Germinal center (tissue), 1 donor: ENCODE measurements around the gene AGBL4.
"Not testable (repeated sequence)": the region's sequence is repeated elsewhere in the genome, so short reads cannot be mapped to it uniquely, and the experiment has no call there.

Experiments
- DNase-seq: peaks from one replicate; pipeline ENCODE4 v3.0.0; 2012; ENCODE audit warnings: mixed read lengths, low spot score

AGBL4 gene

GRCh38 chr1:49306507-49307070 is 717.2 kb downstream of the AGBL4 start:
- no peak for DNase-seq

GRCh38 chr1:49302400-49302799 is 721.4 kb downstream of the AGBL4 start:
- not testable (repeated sequence) for DNase-seq

- no peak for DNase-seq
Measured at GRCh38 chr1:49298304-49298703, 725.5 kb downstream of the AGBL4 start.

- DNase-seq: no peak
Measured at GRCh38 chr1:49297783-49298182, 726.0 kb downstream of the AGBL4 start.

GRCh38 chr1:49294539-49294938 is 729.2 kb downstream of the AGBL4 start:
- DNase-seq: no peak

- no peak for DNase-seq
Measured at GRCh38 chr1:49293016-49293415, 730.7 kb downstream of the AGBL4 start.

GRCh38 chr1:49257211-49258049 is 766.3 kb downstream of the AGBL4 start:
- not testable (repeated sequence) for DNase-seq

GRCh38 chr1:49252917-49253316 is 770.8 kb downstream of the AGBL4 start:
- no peak for DNase-seq

- no peak for DNase-seq
Measured at GRCh38 chr1:49251019-49251784, 772.6 kb downstream of the AGBL4 start.

- DNase-seq: no peak
Measured at GRCh38 chr1:49240709-49241221, 783.0 kb downstream of the AGBL4 start.

GRCh38 chr1:49234988-49235387 is 788.8 kb downstream of the AGBL4 start:
- DNase-seq: no peak

- DNase-seq: no peak
Measured at GRCh38 chr1:49229555-49229954, 794.2 kb downstream of the AGBL4 start.

- no peak for DNase-seq
Measured at GRCh38 chr1:49226758-49227157, 797.0 kb downstream of the AGBL4 start.

- DNase-seq: no peak
Measured at GRCh38 chr1:49225464-49225863, 798.3 kb downstream of the AGBL4 start.

- no peak for DNase-seq
Measured at GRCh38 chr1:49213301-49213700, 810.5 kb downstream of the AGBL4 start.

GRCh38 chr1:49208712-49209111 is 815.0 kb downstream of the AGBL4 start:
- no peak for DNase-seq

GRCh38 chr1:49204720-49205119 is 819.0 kb downstream of the AGBL4 start:
- no peak for DNase-seq

GRCh38 chr1:49200738-49201137 is 823.0 kb downstream of the AGBL4 start:
- DNase-seq: no peak

- DNase-seq: no peak
Measured at GRCh38 chr1:49199564-49199963, 824.2 kb downstream of the AGBL4 start.

- no peak for DNase-seq
Measured at GRCh38 chr1:49197081-49197480, 826.7 kb downstream of the AGBL4 start.

- no peak for DNase-seq
Measured at GRCh38 chr1:49190138-49190537, 833.6 kb downstream of the AGBL4 start.

GRCh38 chr1:49187056-49187455 is 836.7 kb downstream of the AGBL4 start:
- no peak for DNase-seq
